GM21737 (cell line): ENCODE results near the gene TMEM17.
A peak's percentile ranks its signal among the peaks of the same experiment; 100 is the strongest.
"Not testable (repeated sequence)": the region's sequence is repeated elsewhere in the genome, so short reads cannot be mapped to it uniquely, and the experiment has no call there.

Experiments used
- ATAC-seq: cut with Tn5 transposase; IDR thresholded peaks from one replicate; pipeline ENCODE4 v1.9.1; 2021; ENCODE audit warnings: mild to moderate bottlenecking, moderate library complexity; ENCODE audit not compliant: unreplicated experiment

The TMEM17 gene

DNA sequence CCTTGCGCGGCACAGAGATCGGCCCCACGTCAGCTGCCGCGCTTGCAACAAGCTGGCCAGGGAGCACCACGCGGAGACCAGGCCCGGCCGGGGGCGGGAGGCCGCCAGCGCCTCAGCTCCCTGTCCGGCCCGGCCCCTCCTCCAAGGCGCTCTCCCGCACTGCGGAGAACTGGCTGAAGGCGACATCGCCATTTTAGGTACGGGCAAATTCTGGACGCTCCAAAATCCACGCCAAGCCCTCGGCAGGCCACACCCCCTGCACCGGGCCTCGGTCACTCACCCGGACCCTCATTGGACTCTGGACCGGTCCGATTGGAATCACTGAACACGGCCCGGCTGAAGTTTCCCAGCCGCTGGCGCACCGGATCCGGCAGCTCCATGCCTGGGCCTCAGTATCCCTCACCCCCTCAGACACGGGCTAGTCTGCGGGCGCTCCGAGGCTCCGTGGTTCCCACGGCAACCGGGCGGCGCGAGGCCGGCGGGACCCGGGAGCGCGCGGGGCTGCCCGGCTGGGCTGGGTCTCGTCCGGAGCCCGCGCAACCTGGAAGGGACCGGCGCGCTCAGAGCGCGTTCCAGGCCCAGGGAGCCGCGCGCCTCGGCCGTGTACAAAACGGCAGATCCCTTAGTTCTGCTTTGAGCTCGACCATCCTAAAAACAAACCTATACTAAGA is at the start of gene TMEM17:
TSS of gene TMEM17 (minus strand) at position 446 of the 671 bp plus-strand sequence. CDS start at position 380, 66 bp downstream.
- peak; percentile 78 for ATAC-seq

DNA sequence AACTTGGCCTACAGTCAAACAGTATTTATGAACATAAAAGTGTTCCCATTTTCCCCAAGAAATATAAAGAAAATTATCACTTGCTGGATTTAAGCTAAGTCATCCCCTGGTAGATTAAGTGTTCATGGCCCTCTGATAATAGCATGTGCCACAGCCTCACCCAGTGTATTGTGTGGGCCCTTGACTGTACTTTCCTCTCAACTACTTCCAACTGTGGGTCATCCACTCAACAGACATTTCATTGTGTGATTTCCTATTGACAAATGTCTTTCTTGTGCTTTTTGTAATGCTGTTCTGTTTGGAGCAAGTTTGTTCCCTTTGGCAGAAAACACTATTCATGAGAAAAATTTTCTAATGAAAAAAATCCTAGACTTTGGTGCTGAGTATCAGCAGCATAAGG is 48.4 kb upstream of the TMEM17 start:
- ATAC-seq: no peak

DNA sequence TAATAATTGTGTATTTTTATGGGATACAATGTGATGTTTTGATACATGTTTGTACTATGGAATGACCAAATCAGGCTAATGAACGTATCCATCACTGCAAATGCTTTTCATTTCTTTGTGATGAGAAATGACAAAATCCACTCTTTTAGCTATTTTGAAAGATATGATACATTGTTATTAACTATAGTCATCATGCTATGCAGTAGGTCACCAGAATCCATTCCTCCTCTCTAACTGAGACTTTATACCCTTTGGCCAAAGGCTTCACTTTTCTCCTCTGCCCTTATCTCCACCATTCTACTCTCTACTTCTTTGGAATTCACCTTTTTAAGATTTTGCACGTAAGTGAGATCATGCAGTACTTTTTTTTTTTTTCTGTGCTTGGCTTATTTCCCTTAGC is 44.5 kb upstream of the TMEM17 start:
- no peak for ATAC-seq

GRCh38 chr2:62547854-62548253 is 41.9 kb upstream of the TMEM17 start:
- no peak for ATAC-seq

DNA sequence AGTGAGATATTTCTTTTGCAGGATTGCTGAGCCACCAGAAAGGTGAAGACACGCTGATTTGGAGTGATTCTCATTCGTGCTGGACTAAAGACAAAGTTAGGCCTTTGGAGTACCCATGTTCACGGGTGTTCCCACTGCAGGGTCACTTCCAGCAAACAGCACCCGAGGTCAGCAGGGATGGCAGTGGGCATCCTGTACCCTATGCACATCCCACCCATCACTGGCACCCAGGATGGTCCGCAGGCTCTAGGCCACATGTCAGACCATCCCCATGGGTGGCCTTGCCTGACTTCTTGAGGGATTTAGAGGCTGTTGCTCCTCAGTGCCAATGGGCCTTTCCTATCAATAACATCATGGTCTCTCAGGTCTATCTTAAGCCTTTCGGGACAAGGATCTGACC is 39.3 kb upstream of the TMEM17 start:
- no peak for ATAC-seq

- ATAC-seq: no peak
Observed at GRCh38 chr2:62540408-62541168, 34.6 kb upstream of the TMEM17 start.

DNA sequence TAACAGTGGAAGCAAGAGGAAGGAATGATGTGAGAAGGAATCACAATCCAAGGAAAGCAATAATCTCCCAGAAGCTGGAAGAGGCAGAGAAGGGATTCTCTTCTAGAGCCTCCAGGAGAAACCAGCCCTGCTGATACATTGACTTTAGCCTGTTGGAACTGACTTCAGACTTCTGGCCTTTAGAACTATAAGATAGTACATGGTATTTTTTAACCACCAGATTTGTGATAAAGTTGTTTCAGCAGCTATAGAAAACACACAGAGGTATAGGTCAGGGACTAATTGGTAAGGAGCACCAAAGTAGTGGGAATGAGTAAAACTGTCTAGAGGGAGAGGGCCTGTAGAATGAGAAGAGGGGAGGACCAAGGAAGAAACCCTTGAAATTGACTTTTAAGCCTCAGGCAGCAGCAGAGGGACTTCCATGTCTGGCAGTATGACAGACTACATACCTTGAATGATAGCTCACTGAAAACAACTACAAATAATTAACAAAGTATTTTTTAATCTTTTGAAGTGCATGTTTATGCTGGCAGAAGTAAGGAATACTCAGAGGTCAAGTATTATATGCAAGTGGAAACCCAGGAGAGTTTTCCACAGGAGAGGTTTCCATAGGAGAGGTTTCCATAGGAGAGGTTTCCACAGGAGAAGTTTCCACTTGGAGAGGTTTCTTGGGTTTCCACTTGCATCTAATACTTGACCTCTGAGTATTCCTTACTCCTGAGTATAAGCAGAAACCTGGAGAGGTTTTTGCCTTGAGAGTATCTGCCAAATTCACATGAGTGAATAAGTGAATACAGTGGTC is 33.8 kb upstream of the TMEM17 start:
- no peak for ATAC-seq

DNA sequence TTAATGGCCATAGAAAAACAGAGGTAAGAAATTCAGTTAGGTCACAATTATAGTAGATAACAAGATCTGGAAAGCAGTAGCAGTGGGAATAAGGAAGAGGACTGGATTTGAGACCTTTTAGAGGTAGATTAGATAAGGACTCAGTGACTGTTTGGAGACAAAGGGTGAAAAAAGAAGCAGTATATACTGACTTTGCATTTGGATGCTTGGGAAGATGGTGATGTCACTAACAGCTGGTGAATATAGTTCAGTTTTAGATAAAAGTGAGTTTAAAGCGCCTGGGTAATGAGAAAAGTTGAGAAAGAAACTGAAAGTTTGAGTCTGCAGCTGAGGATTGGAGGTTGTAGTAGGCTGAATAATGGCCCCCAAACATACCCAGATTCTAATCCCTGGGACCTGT is 32.8 kb upstream of the TMEM17 start:
- ATAC-seq: no peak

DNA sequence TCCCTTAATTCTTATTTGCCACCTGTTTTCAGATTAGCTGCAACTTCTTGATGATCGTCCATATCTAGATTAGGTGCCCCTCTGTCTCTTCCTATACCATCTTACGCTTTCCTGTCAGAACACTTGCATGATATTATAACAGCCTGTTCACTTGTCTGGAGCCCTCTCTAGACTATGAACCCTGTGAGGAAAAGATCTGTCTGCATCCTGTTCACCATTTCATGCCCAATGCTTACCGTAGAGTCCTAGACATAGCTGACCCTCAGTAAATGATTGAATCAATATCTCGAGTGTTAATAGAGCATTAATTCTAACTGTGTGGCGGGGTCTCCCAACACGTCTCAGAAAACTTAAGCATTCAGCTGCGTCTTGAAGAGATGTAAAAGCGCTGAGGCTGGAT is 31.8 kb upstream of the TMEM17 start:
- no peak for ATAC-seq

- no peak for ATAC-seq
Observed at GRCh38 chr2:62536873-62537547, 31.0 kb upstream of the TMEM17 start.

DNA sequence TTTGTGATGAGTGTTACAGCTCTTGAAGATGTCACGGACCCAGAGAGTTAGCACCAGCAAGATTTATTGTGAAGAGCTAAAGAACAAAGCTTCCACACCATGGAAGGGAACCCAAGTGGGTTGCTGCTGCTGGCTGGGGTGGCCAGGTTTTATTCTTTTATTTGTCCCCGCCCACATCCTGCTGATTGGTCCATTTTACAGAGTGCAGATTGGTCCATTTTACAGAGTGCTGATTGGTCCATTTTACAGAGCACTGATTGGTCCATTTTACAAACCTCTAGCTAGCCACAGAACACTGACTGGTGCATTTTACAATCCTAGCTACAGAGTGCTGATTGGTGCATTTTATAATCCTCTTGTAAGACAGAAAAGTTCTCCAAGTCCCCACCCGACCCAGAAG is 29.5 kb upstream of the TMEM17 start:
- not testable (repeated sequence) for ATAC-seq

GRCh38 chr2:62531594-62531993 is 25.6 kb upstream of the TMEM17 start:
- ATAC-seq: no peak

- ATAC-seq: no peak
Observed at GRCh38 chr2:62529758-62530157, 23.8 kb upstream of the TMEM17 start.

DNA sequence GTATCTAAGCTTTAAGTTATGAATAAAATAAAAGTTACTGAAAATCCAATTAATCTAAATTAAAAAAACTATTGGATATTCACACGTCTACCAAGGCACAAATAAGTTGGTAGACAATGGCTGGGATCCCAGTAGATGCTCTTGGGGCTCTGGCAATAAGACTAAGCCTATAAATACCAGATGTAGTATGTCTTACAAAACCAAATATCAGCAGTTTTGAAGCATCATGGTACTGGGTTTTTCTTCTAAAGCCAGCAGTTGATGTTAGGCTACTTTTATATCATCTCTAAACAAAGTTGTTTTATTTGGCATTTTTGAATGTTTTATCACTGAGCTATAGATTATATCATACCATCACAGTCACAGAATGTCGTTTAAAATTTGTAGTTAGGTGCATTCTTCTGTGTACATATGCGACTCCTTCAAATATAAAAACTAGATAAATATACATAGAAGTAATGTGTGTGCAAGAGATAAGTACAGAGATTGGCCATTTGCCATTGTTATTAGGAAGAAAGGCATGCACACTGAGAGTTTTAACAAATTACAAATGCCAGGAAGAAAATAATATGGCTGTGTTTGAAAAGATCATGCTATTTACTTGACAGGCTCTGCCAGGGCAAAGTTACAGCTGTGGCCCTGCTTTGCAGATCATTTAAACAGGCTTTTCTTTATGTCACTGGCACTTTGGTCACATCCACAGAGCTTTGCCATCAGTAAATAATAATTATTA is 21.6 kb upstream of the TMEM17 start:
- no peak for ATAC-seq

GRCh38 chr2:62526531-62527381 is 20.8 kb upstream of the TMEM17 start:
- ATAC-seq: no peak

DNA sequence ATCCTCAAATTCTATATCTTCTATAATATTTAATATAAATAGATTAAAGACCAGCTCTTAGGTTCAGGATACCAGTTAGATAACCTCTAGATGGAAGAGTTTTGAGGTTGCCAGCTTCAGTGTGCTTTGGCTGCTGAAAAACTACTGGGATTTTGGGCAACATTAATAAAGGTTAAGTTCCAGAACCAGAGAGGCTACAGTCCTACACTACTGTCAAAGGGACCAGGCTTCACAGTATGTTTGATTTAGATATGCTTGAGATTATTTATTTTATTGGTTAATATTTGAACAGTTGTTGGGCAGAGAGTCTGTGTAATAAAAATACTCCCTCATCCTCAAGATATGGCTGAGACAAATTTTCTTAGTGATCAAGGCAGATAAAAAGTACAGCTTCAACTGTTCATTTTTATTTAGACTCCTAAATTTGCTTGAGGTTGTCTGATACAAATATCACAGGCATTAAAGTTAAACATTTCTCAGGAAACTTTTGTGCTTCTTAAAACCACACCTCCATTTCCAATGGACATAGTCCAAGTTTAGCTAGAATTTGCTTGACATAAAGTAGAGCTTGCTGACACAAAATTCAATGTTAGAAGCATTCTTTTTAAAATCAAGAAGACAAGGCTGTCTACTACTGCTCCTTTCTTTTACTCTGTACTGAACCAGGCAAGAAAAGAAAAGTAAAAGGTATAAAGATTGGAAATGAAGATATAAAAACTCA is 19.7 kb upstream of the TMEM17 start:
- no peak for ATAC-seq

GRCh38 chr2:62524293-62524941 is 18.4 kb upstream of the TMEM17 start:
- no peak for ATAC-seq

- ATAC-seq: not testable (repeated sequence)
Observed at GRCh38 chr2:62521061-62521460, 15.1 kb upstream of the TMEM17 start.
